Measurements from ENCODE around the gene AFMID.

- TF ChIP-seq CTCF (IDR thresholded peaks at IDR 0.05) (no peak), POLR2A (IDR thresholded peaks at IDR 0.05) (no peak)
Measured at GRCh38 chr17:78235885-78236284, 48.7 kb downstream of the AFMID start.
